ENCODE results near the gene MYL2.

- TF ChIP-seq POLR2AphosphoS5 (IDR thresholded peaks at IDR 0.05; ENCODE audit: low read depth, low read length) (no peak), TAF1 (IDR thresholded peaks at IDR 0.05; ENCODE audit: borderline replicate concordance, insufficient read depth, low read length) (no peak)
- TF ChIP-seq, protein P1, sequence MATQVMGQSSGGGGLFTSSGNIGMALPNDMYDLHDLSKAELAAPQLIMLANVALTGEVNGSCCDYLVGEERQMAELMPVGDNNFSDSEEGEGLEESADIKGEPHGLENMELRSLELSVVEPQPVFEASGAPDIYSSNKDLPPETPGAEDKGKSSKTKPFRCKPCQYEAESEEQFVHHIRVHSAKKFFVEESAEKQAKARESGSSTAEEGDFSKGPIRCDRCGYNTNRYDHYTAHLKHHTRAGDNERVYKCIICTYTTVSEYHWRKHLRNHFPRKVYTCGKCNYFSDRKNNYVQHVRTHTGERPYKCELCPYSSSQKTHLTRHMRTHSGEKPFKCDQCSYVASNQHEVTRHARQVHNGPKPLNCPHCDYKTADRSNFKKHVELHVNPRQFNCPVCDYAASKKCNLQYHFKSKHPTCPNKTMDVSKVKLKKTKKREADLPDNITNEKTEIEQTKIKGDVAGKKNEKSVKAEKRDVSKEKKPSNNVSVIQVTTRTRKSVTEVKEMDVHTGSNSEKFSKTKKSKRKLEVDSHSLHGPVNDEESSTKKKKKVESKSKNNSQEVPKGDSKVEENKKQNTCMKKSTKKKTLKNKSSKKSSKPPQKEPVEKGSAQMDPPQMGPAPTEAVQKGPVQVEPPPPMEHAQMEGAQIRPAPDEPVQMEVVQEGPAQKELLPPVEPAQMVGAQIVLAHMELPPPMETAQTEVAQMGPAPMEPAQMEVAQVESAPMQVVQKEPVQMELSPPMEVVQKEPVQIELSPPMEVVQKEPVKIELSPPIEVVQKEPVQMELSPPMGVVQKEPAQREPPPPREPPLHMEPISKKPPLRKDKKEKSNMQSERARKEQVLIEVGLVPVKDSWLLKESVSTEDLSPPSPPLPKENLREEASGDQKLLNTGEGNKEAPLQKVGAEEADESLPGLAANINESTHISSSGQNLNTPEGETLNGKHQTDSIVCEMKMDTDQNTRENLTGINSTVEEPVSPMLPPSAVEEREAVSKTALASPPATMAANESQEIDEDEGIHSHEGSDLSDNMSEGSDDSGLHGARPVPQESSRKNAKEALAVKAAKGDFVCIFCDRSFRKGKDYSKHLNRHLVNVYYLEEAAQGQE (IDR thresholded peaks at IDR 0.05; ENCODE audit: insufficient read depth in 1 of 2, low read depth in 2 of 2, low read length in 2 of 2): no peak
Measured at GRCh38 chr12:110936367-110937103, 16.2 kb upstream of the MYL2 start.

Data from PFSK-1 (cell line).